Activated CD4-positive, alpha-beta T cell treated with anti-CD3 and anti-CD28 coated beads, Interleukin-2, Interleukin-4, amounts not matched to agents 100 ng/mL and 50 ng/mL, durations not matched to agents 16 hours and 8 hours (primary cell): Measurements from ENCODE around the gene SAMM50.

ENCODE experiments used
- DNase-seq: peaks from one replicate; pipeline ENCODE4 v3.0.0-alpha.2; 2020; ENCODE audit warnings: low spot score

Gene SAMM50

DNA sequence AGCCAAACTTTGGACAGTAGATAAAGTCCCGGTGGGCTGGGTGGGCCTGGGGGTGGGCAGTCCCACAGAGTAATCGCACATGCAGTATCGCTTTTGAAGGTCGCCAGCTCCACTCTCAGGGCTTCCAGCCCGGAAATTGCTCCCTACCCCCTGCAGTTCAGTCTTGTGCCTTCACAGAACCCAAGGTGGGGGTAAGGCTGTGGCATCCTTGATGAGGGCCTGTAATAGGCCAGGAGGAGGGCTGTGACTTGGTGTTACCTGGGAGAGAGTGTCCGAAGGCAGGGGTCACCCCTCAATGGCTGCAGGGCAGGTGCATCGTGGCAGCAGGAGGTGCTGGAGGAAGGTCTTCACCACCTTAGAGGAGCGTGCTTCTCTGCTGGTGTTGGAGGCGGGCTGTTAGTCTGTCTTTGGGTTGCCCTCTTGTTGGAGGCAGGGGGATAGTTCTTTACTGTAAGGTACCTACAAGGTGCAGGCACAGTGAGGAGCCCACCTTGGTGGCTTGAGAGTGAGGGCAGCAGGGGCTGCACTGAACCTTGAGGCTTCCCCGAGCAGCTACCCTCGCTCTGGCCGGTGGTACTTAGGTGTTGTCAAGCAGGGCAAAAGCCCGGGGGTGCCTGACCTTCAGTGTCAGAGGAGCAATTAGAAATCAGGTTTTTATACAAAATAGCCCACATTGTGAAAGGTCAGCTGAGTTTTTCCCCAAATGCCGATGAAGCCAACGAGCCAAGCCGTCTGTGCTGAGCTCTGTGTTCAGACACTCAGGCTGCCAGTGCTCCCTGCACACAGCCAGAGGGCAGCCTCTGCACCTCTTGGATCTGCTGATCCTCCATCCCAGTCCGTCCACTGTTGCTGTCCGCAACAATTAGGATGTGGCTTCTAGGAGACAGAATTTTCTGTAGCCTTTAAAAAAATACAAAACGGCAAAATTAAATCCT is 21.9 kb downstream of the SAMM50 start:
- DNase-seq, result no peak

DNA sequence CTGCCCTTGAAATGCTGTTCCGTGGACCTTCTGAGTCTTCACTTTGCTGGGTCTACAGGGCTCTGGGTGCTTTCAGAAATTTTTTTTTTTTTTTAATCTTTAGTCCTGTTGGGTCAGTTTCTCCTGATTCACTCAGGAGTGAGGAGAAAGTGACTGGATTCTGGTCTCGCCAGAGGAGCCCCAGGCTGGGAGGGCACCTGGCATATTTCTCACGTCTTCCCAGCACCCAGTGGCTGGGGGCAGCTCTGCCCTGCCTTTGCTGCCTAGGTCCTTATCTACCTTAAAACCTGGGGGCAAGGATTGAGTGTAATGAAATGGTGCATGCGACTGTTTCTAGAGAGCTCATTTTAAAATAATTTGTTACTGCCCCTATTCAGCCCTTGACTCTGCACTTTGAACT is 23.3 kb downstream of the SAMM50 start:
- DNase-seq, result no peak

DNA sequence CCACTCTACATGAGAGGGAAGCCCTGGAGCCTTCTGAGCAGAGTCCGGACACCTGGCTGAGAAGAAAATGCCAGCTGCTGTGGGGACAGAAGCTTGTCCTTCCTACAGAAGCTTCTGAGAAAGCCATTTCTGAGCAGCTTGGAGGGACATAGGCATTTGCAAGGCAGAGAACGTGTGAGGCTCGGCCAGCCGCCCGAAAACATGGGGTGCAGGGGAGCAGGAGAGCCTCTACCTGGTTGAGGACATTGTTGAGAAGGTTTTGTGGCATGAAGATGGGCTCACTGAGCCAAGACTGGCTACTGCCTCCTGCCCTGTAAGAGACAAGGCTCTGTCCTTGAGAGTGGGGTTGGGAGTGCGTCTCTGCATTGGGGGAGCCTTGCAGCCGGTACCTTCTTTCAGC is 25.3 kb downstream of the SAMM50 start:
- DNase-seq, result no peak

DNA sequence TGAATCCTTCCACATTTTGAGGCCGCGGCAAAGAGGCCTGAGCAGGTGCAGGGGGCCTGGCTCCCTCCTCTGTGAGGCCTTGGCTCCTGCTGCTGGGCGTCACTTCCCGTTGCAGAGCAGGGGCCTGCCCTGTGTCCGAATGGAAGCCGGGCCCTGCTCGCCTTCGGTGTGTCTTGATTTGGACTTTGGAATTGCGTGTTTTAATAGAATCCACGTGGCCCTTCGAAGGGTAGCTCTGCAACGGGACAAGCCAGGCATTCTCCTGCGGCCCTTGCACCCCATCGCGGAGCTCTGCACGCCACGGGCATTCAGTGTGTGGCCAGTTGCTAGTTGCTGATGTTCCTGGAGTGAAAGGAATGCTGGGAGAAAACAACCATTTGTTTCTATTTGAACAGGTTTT is 25.8 kb downstream of the SAMM50 start:
- no peak for DNase-seq

DNA sequence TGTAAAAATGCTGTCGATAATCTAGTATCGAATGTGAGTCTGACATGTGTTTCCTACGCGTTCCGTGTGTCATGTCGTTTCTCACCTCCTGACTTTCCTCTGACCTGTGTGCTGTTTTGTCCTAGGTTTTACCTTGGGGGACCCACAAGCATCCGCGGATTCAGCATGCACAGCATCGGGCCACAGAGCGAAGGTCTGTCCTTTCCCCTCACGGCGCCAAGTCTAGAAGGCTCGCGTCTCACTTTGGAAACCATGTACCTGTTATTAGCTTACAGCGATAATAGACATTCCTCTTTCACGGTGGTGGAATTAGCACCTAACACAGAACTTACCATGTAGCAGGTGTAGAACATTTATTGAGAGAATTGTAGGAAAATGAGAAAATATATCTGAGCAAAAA is 28.6 kb downstream of the SAMM50 start:
- no peak for DNase-seq

DNA sequence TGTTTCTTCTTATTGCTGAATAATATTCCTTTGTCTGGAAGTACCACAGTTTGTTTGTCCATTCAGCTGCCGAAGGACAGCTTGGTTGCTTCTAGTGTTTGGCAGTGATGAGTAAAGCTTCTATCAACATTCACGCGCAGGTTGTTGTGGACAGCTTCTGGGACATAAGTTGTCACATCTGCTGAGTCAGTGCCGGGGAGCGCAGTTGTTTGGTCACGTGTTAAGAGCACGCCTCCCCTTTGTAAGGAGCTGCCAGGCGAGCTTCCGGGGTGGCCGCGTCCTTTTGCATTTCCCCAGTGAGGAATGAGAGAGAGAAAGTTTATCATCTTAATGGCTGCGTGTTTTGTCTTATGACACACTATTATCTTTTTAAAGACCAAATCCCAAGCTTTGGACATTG is 30.3 kb downstream of the SAMM50 start:
- no peak for DNase-seq

DNA sequence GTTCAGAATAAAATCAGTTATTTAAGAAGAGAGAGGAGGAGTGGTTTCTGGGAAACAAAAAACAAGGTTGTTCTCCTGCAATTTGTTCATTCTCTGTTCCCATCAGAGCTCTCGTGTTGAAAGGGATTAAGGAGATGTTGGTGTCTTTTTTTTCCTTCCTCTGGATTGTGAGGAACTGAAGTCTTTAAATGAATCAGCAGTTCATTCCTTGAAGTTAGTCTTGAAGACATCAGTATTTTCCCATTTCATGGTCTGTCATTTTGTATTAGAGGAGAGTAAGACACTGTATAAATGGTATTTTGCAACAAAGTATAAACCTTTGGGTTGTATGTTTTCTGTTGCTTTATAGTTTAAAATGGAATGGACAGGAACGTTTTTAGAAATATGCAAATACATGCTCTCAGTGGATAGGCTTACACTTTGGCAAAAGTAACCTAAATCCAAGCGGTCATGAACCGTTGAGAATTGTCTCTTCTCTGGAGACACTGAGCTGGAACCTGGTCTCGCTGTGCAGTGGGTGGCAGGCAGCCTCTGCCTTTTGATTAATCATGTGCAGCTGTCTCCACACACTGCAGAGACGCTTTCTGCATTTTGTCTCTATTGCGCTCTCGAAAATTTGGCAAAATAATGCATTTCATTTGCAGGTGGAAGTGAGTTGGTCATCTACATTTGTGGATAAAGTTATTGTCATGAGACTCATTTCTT is 33.0 kb downstream of the SAMM50 start:
- no peak for DNase-seq

DNA sequence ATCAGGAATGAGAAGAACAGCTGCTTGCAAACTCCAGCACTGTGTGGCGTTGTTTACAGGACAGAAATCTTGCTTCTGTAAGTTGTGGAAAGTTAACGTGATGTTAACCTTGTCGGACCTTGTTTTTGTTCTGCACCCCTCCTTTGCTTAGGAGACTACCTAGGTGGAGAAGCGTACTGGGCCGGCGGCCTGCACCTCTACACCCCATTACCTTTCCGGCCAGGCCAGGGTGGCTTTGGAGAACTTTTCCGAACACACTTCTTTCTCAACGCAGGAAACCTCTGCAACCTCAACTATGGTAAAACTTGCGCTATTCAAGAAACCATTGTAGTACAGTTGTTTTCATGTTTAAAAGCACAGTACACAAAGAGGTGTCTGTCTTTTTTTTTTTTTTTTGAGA is 33.7 kb downstream of the SAMM50 start:
- no peak for DNase-seq

DNA sequence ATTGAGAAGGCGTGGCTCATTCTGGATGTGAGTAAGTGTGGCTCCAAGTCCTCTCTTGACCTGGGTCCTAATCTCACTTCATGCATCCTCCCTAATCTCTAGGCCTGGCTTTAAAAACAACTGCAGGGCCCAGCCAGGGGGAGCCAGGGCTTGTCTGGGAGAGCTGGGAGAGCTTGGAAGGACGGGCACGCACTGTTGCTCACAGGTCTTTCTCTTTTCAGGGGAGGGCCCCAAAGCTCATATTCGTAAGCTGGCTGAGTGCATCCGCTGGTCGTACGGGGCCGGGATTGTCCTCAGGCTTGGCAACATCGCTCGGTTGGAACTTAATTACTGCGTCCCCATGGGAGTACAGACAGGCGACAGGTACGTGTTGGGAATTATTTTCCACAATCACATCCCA is 34.8 kb downstream of the SAMM50 start:
- no peak for DNase-seq

DNA sequence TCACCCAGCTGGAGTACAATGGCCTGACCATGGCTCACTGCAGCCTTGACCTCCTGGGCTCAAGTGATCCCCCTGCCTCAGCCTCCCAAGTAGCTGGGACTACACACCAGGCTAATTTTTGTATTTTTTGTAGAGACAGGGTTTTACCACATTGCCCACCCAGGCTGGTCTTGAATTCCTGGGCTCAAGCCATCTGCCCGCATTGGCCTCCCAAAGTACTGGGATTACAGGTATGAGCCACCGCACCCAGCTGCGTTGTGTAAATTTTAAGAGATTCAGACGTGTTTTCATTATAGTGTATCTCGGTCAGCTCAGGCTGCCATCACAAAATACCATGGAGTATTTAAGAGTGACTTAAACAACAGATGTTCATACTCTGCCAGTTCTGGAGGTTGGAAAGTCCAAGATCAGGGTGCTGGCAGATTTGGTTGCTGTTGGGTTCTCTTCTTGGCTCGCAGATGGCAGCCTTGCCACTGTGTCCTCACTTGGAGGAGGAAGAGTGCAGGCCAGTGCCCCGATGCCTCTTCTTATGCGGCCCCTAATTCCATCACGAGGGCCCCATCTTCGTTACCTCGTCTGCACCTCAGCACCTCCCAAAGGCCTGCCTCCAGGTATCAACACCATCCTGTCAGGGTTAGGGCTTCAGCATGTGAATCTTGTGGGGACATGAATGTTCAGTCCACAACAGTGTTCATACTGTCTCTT is 36.2 kb downstream of the SAMM50 start:
- DNase-seq, result no peak

DNA sequence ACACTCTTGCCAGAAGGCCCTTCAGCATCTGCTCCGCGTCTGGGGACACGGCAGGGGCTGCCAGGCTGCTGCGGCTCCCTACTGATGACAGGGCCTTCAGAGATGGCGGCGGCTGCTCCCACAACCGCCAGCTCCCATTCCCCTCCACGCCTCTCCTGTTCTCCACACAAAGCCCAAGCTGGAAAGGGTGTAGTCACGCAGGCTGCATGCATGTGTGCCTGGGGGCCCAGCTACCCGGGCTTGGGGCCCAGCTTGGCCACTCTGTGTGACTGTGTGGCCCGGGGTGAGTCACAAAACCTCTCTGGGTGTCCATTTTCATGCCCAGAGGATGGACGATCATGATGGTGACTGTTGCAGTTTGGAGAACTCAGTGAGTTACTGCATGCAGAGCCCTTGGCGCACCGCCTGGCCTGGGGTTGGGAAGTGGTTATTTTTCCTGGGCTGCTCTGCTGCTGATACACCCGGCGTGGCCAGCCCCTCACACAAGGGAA is 37.1 kb downstream of the SAMM50 start:
- no peak for DNase-seq

DNA sequence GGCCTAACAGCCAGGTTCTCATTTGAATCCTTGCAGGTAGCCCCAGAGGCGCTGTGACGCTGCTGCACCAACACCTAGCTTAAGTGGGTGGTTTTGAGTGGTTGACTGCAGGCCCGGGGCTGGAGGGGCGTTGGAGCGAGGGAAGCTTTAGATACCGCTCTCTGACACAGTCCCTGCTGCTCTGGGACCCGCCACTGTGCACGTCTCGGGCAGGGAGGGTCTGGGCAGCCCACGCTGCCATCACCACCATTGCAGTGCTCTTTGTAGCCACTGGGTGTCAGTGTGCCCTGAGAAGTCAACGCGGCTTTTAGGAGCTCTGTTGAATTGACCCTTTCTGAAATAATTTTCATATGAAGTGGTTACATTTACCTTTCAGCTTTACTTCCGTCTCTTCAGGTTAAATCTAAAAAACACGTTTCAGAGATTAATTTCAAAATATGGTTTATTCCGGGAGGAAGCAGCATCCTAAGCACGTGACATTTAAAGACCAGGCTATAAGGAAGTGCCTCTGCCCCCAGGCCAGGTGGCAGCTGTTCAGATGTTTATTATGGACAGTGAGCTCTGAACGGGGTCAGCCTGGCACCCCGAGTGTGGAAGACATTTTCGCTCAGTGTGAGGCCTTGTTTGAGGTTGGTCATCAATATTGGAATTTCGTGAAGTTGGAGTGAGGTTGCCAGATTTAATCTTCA is 38.0 kb downstream of the SAMM50 start:
- DNase-seq, result peak; percentile 69

DNA sequence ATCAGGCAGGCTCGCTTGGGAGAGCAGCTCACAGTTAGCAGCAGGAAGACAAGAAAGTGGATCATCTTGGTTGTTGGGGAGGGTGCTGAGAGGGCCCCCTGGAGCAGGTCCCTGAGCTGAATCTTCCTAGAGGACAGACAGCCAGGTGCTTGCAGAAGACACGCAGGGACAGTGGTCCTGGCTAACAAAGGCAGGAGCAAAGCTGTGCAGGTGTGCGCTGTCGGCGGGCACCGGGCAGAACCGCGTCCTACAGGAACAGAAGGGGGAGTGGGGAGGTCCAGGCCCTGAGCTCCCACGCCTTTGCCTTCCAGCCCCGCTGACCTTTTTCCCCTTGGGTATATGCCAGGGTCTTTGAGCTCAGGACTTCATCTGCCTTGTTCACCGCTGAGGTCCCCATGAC is 38.8 kb downstream of the SAMM50 start:
- DNase-seq, result no peak

DNA sequence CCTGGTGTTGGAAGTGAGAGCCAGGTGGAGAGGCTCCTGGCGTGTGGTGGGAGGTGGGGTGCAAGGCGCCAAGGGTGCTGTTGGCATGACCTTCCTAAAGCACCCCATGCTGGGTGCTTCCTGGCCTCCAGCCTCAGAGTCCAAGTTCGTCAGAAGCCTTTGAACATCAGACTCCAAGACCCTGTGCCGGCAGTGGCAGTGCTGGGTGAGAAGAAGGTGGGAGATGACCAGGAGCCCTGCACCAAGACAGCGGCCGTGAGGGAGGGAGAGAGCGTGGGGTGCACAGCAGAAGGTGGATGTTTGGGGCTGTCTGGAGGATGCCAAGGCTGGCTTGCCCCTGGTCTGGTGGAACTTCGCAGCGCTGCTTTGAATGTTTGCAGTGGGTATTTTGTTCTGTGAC is 39.2 kb downstream of the SAMM50 start:
- DNase-seq, result no peak

DNA sequence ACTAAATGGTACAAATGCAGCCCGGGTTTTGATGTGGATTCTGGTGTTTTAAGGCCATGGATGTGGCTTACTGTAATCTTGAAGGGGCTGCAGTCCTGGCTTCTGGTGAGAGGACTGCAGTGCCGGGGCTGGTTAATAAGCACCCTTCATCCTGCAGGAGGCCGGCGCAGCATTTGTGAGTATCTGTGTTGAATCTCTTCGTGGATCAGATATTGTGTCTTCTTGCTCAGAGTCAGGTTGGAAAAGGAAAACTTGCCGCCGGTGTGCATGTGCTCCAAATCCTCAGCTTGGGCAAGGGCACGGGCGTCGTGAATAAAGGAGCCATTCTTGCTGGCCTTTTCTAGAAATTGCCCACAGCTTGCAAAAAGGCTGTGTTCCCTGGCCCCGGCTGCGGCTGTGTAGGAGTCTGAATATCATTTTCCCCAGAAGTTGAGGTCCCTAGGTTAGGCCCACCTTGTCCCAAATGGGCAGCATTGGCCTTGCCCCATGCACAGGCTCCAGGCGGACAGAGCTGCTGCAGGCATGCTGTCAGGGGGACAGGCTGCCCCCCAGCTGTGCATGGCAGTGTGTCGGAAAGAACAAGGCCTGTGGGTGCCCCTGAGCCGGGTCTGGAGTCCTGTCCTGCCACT is 39.9 kb downstream of the SAMM50 start:
- DNase-seq, result no peak

DNA sequence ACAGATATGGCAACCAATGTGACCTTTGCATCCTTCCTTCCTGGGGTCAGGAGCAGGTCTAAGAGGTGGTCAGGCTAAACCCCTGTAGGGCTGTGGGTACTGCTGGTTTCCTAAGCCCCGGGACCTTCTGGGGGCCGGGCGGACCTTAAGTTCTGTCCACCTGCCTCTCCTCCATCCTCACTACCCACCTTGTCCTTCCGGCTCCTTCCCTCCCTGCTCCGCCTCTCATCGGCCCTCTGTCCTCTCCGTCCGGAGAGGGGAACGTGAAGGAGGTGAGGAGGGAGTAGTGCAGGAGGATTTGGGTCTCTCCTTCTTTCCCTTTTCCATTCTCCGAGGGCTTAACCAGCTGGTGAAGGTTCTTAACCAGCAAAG is 40.5 kb downstream of the SAMM50 start:
- no peak for DNase-seq

DNA sequence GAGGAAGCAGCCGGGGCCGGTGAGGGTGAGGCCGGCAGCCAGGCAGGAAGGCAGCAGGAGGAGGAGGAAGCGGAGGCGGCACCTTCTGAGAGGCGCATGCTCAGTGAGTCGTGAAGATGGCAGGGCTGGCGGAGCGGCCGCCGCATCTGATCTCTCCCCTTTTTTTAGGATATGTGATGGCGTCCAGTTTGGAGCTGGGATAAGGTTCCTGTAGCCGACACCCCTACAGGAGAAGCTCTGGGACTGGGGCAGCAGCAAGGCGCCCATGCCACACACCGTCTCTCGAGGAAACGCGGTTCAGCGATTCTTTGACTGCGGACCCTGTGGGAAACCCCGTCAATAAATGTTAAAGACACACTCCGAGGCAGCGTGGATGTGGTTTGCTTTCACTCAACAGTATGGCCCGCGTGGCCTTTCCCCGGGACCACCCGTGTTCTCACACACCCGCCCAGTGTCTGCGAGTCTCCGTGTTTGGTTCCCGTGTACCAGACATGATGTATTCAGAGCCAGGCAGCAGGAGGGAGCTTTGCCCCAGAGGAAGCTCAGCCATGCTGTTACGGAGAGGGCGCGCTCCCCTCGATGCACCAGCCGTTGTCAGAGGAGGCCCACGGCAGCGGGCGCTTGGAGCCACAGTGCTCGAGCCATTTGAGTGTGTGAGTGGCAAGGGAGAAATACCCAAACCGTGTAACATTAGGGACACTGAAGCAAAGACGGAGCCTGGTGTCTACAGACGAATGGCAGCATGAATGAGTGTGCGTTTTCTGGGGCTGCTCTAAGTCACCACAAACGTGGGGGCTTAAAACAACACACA is 41.1 kb downstream of the SAMM50 start:
- DNase-seq, result peak; percentile 72

DNA sequence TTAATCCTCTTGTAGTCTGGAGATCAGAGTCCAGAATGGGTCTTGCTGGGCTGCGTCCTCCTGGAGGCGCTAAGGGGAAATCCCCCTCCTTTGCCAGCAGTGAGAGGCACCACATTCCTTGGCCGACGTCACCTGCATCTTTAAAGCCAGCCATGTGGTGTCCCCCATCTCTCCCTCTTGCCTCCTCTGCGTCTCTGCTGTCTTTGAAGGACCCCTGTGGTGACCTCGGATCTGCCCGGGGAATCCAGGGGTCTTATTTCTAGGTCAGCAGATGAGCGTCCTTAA is 41.7 kb downstream of the SAMM50 start:
- no peak for DNase-seq

DNA sequence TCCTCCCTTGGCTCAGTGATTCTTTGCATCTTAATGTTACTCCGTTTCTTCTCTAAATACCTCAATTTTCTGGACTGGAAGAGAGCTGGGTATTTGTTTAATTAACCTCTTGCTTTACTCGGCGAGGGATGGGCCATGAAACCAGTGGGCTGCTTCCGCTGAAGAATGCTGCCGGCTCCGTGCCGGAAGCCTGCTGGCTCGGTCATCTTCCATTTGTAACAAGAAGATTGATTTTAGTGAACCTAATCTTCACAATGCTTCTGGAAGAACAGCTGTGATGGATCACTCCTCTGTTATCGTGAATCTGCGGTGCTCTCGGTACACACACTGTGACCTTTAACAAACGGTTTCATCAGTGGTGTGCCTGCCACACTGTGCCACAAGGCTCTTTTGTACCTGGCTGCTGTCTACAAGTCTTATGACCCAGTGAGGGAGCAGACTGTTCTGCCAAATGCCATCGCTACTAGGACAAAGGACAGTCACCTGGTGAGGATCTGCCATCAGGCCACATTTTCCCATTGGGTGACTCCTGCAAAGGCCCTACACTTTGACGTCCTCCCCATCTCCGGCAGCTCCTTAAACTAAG is 43.5 kb downstream of the SAMM50 start:
- DNase-seq, result no peak

DNA sequence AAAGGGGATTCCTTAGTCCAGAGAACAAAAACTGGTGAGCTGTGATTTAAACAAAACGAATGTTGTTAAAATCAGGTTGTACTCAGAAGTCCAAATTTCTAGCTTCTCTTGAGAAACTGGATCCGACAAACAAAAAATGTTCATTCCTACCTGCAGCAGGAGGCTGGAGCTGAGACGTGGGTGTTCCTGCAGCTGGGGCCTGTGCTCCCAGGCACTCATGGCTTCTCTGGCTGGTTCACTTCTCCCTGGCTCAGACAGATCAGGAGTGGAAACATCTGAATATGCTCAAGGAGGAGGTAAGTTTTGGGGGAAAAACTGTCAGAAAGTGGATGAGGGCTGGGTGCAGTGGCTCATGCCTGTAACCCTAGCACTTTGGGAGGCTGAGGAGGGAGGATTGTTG is 44.1 kb downstream of the SAMM50 start:
- DNase-seq, result no peak

DNA sequence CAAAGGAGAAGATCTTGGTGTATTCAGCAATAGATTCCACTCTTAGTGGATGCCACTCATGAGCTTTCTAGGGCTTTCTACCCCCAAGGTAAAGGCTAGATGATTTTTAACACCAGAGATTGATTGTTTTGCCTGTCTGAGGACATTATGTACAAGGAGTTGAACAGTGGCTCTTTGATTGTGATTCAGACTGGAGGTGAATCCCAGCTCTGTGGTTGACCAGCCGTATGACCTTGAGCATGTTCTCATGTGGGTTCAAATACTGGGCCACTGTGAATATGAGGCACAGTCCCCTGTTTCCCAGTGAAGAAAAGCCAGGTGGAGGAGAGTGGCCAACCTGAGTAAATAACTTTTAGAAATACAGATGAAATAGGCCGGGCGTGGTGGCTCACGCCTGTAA is 44.9 kb downstream of the SAMM50 start:
- DNase-seq, result no peak
